ENCODE measurements around the gene TLR8. TPM values are rescaled to one million over a fixed set of nuclear protein-coding genes. Genes with fewer than 3 reads are reported as not detected.
"Not testable (repeated sequence)": the region's sequence is repeated elsewhere in the genome, so short reads cannot be mapped to it uniquely, and the experiment has no call there.

Gene TLR8
- total RNA-seq, 1 experiment from 2014 or later: not detected

- Histone ChIP-seq H3K4me1 (ENCODE audit: low read length) (no peaks in the 10 kb centered on the region), H3K9me2 (replicated peaks; ENCODE audit: insufficient read depth, low read length) (no peaks in the 10 kb centered on the region), H3K36me3 (ENCODE audit: insufficient read depth, low read length) (no peaks in the 10 kb centered on the region), H3K9ac (ENCODE audit: low read length) (no peak overlapping the region), H3K9me3 (ENCODE audit: low read length) (no peaks in the 10 kb centered on the region), H2AFZ (ENCODE audit: low read length) (no peak overlapping the region), H3K4me2 (ENCODE audit: low read depth, low read length, poor library complexity, severe bottlenecking) (no peak overlapping the region), H4K20me1 (ENCODE audit: insufficient read depth, low read depth, low read length) (no peaks in the 10 kb centered on the region), H3K27ac (ENCODE audit: low read length) (no peak overlapping the region), H3K4me3 (ENCODE audit: low read length) (no peak overlapping the region), H3K27me3 (ENCODE audit: low read length) (no peaks in the 10 kb centered on the region), H3K79me2 (ENCODE audit: low read length) (no peaks in the 10 kb centered on the region)
- DNase-seq: no peak
These were observed 15.6 kb downstream of the TLR8 start for GRCh38 chrX:12921886-12922598.

GRCh38 chrX:12922599-12922919 lies 16.1 kb downstream of the TLR8 start:
- no peak for DNase-seq
- Histone ChIP-seq H4K20me1 (ENCODE audit: insufficient read depth, low read depth, low read length) (no peaks in the 10 kb centered on the region), H3K36me3 (ENCODE audit: insufficient read depth, low read length) (no peaks in the 10 kb centered on the region), H3K79me2 (ENCODE audit: low read length) (no peaks in the 10 kb centered on the region), H3K9me2 (replicated peaks; ENCODE audit: insufficient read depth, low read length) (no peaks in the 10 kb centered on the region), H3K9ac (ENCODE audit: low read length) (no peak overlapping the region), H3K4me3 (ENCODE audit: low read length) (no peak overlapping the region), H3K4me2 (ENCODE audit: low read depth, low read length, poor library complexity, severe bottlenecking) (no peak overlapping the region), H3K4me1 (ENCODE audit: low read length) (no peaks in the 10 kb centered on the region), H3K27ac (ENCODE audit: low read length) (no peak overlapping the region), H3K9me3 (ENCODE audit: low read length) (no peaks in the 10 kb centered on the region), H3K27me3 (ENCODE audit: low read length) (no peaks in the 10 kb centered on the region), H2AFZ (ENCODE audit: low read length) (no peak overlapping the region)

GRCh38 chrX:12929701-12930100 lies 23.3 kb downstream of the TLR8 start:
- Histone ChIP-seq H3K4me2 (ENCODE audit: low read depth, low read length, poor library complexity, severe bottlenecking) (no peak overlapping the region), H3K79me2 (ENCODE audit: low read length) (no peaks in the 10 kb centered on the region), H3K9ac (ENCODE audit: low read length) (no peak overlapping the region), H3K36me3 (ENCODE audit: insufficient read depth, low read length) (no peaks in the 10 kb centered on the region), H3K9me3 (ENCODE audit: low read length) (no peaks in the 10 kb centered on the region), H3K27me3 (ENCODE audit: low read length) (no peaks in the 10 kb centered on the region), H3K4me1 (ENCODE audit: low read length) (no peaks in the 10 kb centered on the region), H3K4me3 (ENCODE audit: low read length) (no peak overlapping the region), H3K27ac (ENCODE audit: low read length) (no peak overlapping the region), H2AFZ (ENCODE audit: low read length) (no peak overlapping the region), H3K9me2 (replicated peaks; ENCODE audit: insufficient read depth, low read length) (no peaks in the 10 kb centered on the region), H4K20me1 (ENCODE audit: insufficient read depth, low read depth, low read length) (no peaks in the 10 kb centered on the region)
- DNase-seq: no peak

GRCh38 chrX:12930150-12930549 lies 23.7 kb downstream of the TLR8 start:
- no peak overlapping the region for H3K4me2 ChIP-seq (ENCODE audit: low read depth, low read length, poor library complexity, severe bottlenecking)
- no peaks in the 10 kb centered on the region for H3K4me1 ChIP-seq (ENCODE audit: low read length)
- no peaks in the 10 kb centered on the region for H3K36me3 ChIP-seq (ENCODE audit: insufficient read depth, low read length)
- H3K4me3 ChIP-seq (ENCODE audit: low read length): no peak overlapping the region
- no peaks in the 10 kb centered on the region for H3K9me3 ChIP-seq (ENCODE audit: low read length)
- DNase-seq: no peak
- no peaks in the 10 kb centered on the region for H3K79me2 ChIP-seq (ENCODE audit: low read length)
- H3K9ac ChIP-seq (ENCODE audit: low read length): no peak overlapping the region
- no peaks in the 10 kb centered on the region for H3K9me2 ChIP-seq (replicated peaks; ENCODE audit: insufficient read depth, low read length)
- no peaks in the 10 kb centered on the region for H3K27me3 ChIP-seq (ENCODE audit: low read length)
- H2AFZ ChIP-seq (ENCODE audit: low read length): no peak overlapping the region
- H4K20me1 ChIP-seq (ENCODE audit: insufficient read depth, low read depth, low read length): no peaks in the 10 kb centered on the region
- H3K27ac ChIP-seq (ENCODE audit: low read length): no peak overlapping the region

- Histone ChIP-seq H3K36me3 (ENCODE audit: insufficient read depth, low read length) (no peaks in the 10 kb centered on the region), H3K27ac (ENCODE audit: low read length) (no peak overlapping the region), H3K9me2 (replicated peaks; ENCODE audit: insufficient read depth, low read length) (no peaks in the 10 kb centered on the region), H3K9me3 (ENCODE audit: low read length) (no peaks in the 10 kb centered on the region), H3K4me3 (ENCODE audit: low read length) (no peak overlapping the region), H3K9ac (ENCODE audit: low read length) (no peak overlapping the region), H4K20me1 (ENCODE audit: insufficient read depth, low read depth, low read length) (no peaks in the 10 kb centered on the region), H3K79me2 (ENCODE audit: low read length) (no peaks in the 10 kb centered on the region), H3K4me2 (ENCODE audit: low read depth, low read length, poor library complexity, severe bottlenecking) (no peak overlapping the region), H3K27me3 (ENCODE audit: low read length) (no peaks in the 10 kb centered on the region), H3K4me1 (ENCODE audit: low read length) (no peaks in the 10 kb centered on the region), H2AFZ (ENCODE audit: low read length) (no peak overlapping the region)
- no peak for DNase-seq
These were observed 25.8 kb downstream of the TLR8 start for GRCh38 chrX:12932244-12932643.

- Histone ChIP-seq H3K27ac (ENCODE audit: low read length) (no peak overlapping the region), H3K4me2 (ENCODE audit: low read depth, low read length, poor library complexity, severe bottlenecking) (no peak overlapping the region), H3K4me1 (ENCODE audit: low read length) (no peaks in the 10 kb centered on the region), H3K9me3 (ENCODE audit: low read length) (no peaks in the 10 kb centered on the region), H4K20me1 (ENCODE audit: insufficient read depth, low read depth, low read length) (no peaks in the 10 kb centered on the region), H3K4me3 (ENCODE audit: low read length) (no peak overlapping the region), H2AFZ (ENCODE audit: low read length) (no peak overlapping the region), H3K79me2 (ENCODE audit: low read length) (no peaks in the 10 kb centered on the region), H3K9me2 (replicated peaks; ENCODE audit: insufficient read depth, low read length) (no peaks in the 10 kb centered on the region), H3K36me3 (ENCODE audit: insufficient read depth, low read length) (no peaks in the 10 kb centered on the region), H3K9ac (ENCODE audit: low read length) (no peak overlapping the region), H3K27me3 (ENCODE audit: low read length) (no peaks in the 10 kb centered on the region)
- DNase-seq: no peak
These were observed 28.4 kb downstream of the TLR8 start for GRCh38 chrX:12934850-12935249.

GRCh38 chrX:12936947-12937346 lies 30.5 kb downstream of the TLR8 start:
- Histone ChIP-seq H3K9ac (ENCODE audit: low read length) (no peak overlapping the region), H3K79me2 (ENCODE audit: low read length) (no peaks in the 10 kb centered on the region), H2AFZ (ENCODE audit: low read length) (no peak overlapping the region), H3K9me3 (ENCODE audit: low read length) (no peaks in the 10 kb centered on the region), H3K9me2 (replicated peaks; ENCODE audit: insufficient read depth, low read length) (no peaks in the 10 kb centered on the region), H3K4me3 (ENCODE audit: low read length) (no peak overlapping the region), H3K27me3 (ENCODE audit: low read length) (no peaks in the 10 kb centered on the region), H3K27ac (ENCODE audit: low read length) (no peak overlapping the region), H4K20me1 (ENCODE audit: insufficient read depth, low read depth, low read length) (no peaks in the 10 kb centered on the region), H3K4me2 (ENCODE audit: low read depth, low read length, poor library complexity, severe bottlenecking) (no peak overlapping the region), H3K36me3 (ENCODE audit: insufficient read depth, low read length) (no peaks in the 10 kb centered on the region), H3K4me1 (ENCODE audit: low read length) (no peaks in the 10 kb centered on the region)
- DNase-seq: no peak

- H2AFZ ChIP-seq (ENCODE audit: low read length); H3K9me3 ChIP-seq (ENCODE audit: low read length); DNase-seq; H3K36me3 ChIP-seq (ENCODE audit: insufficient read depth, low read length); H3K9ac ChIP-seq (ENCODE audit: low read length); H3K4me3 ChIP-seq (ENCODE audit: low read length); H4K20me1 ChIP-seq (ENCODE audit: insufficient read depth, low read depth, low read length); H3K4me2 ChIP-seq (ENCODE audit: low read depth, low read length, poor library complexity, severe bottlenecking); H3K9me2 ChIP-seq (replicated peaks; ENCODE audit: insufficient read depth, low read length); H3K4me1 ChIP-seq (ENCODE audit: low read length); H3K27ac ChIP-seq (ENCODE audit: low read length); H3K79me2 ChIP-seq (ENCODE audit: low read length); H3K27me3 ChIP-seq (ENCODE audit: low read length): not testable (repeated sequence)
These were observed 34.1 kb downstream of the TLR8 start for GRCh38 chrX:12940471-12940870.

GRCh38 chrX:12943592-12943991 lies 37.2 kb downstream of the TLR8 start:
- DNase-seq; H3K27ac ChIP-seq (ENCODE audit: low read length); H3K27me3 ChIP-seq (ENCODE audit: low read length); H3K9me2 ChIP-seq (replicated peaks; ENCODE audit: insufficient read depth, low read length); H3K36me3 ChIP-seq (ENCODE audit: insufficient read depth, low read length); H4K20me1 ChIP-seq (ENCODE audit: insufficient read depth, low read depth, low read length); H3K4me3 ChIP-seq (ENCODE audit: low read length); H3K4me2 ChIP-seq (ENCODE audit: low read depth, low read length, poor library complexity, severe bottlenecking); H3K79me2 ChIP-seq (ENCODE audit: low read length); H3K9ac ChIP-seq (ENCODE audit: low read length); H2AFZ ChIP-seq (ENCODE audit: low read length); H3K9me3 ChIP-seq (ENCODE audit: low read length): not testable (repeated sequence)
- H3K4me1 ChIP-seq (ENCODE audit: low read length): peaks cover 18% of the 10 kb centered on the region
